Loucy (cell line): ENCODE results near the gene ANKRD27.

Experiments
- H2AFZ ChIP-seq: fragments of 200-600 bp; sonication (generic); 2 replicates; pipeline ENCODE4 v1.6.0; 2016; ENCODE audit warnings: antibody characterized with exemption, mild to moderate bottlenecking, low read length, moderate library complexity
- H3F3A ChIP-seq: fragments of 200-600 bp; 2 replicates; pipeline ENCODE4 v1.6.0; 2016; ENCODE audit warnings: antibody characterized with exemption, low read depth, mild to moderate bottlenecking
- H3K27me3 ChIP-seq: fragments of 200-600 bp; sonication (generic); 2 replicates; pipeline ENCODE4 v1.6.1; 2014; ENCODE audit warnings: low read length, mild to moderate bottlenecking; ENCODE audit not compliant: insufficient read depth, poor library complexity, severe bottlenecking
- H3K36me3 ChIP-seq: fragments of 200-600 bp; sonication (generic); 2 replicates; pipeline ENCODE4 v1.6.1; 2016; ENCODE audit warnings: low read length; ENCODE audit not compliant: insufficient read depth
- H3K4me1 ChIP-seq: fragments of 200-600 bp; sonication (generic); 2 replicates; pipeline ENCODE4 v1.5.1; 2014; ENCODE audit warnings: low read length, mild to moderate bottlenecking; ENCODE audit not compliant: insufficient read depth, poor library complexity, severe bottlenecking
- H3K4me2 ChIP-seq: fragments of 200-600 bp; sonication (generic); 2 replicates; pipeline ENCODE4 v1.6.0; 2014; ENCODE audit warnings: antibody characterized with exemption, low read length, low read depth, mild to moderate bottlenecking; ENCODE audit not compliant: poor library complexity, severe bottlenecking
- H3K4me3 ChIP-seq: fragments of 200-600 bp; sonication (generic); 2 replicates; pipeline ENCODE4 v1.5.1; 2014; ENCODE audit warnings: low read length, mild to moderate bottlenecking, mixed read lengths; ENCODE audit not compliant: poor library complexity, severe bottlenecking
- H3K79me2 ChIP-seq: fragments of 200-600 bp; sonication (generic); 2 replicates; pipeline ENCODE4 v1.6.1; 2014; ENCODE audit warnings: low read length; ENCODE audit not compliant: insufficient read depth
- H3K9ac ChIP-seq: fragments of 200-600 bp; sonication (generic); 2 replicates; pipeline ENCODE4 v1.6.0; 2014; ENCODE audit warnings: mild to moderate bottlenecking, low read depth, low read length, moderate library complexity; ENCODE audit not compliant: poor library complexity, severe bottlenecking
- H3K9me2 ChIP-seq: fragments of 200-600 bp; sonication (generic); replicated peaks from 2 replicates; pipeline ENCODE4 v1.6.1; 2016; ENCODE audit warnings: low read depth, low read length, mixed read lengths
- H3K9me3 ChIP-seq: fragments of 200-600 bp; sonication (generic); 2 replicates; pipeline ENCODE4 v1.6.1; 2014; ENCODE audit warnings: mild to moderate bottlenecking, antibody characterized with exemption, low read length, low read depth; ENCODE audit not compliant: insufficient read depth
- H4K20me1 ChIP-seq: fragments of 200-600 bp; sonication (generic); 2 replicates; pipeline ENCODE4 v1.6.0; 2014; ENCODE audit warnings: antibody characterized with exemption, low read length, mild to moderate bottlenecking; ENCODE audit not compliant: insufficient read depth, poor library complexity, severe bottlenecking
- EZH2phosphoT487 ChIP-seq: fragments of 200-600 bp; IDR thresholded peaks from 2 replicates; pipeline ENCODE4 v1.6.1; 2018; ENCODE audit warnings: antibody characterized with exemption, mild to moderate bottlenecking, moderate library complexity, borderline replicate concordance
- TF ChIP-seq, protein P1 (sequence below): fragments of 200-600 bp; sonication (generic); conservative IDR thresholded peaks from 2 replicates; pipeline ENCODE4 v1.5.1; 2014; ENCODE audit warnings: mild to moderate bottlenecking, antibody characterized with exemption, low read length

Gene ANKRD27

DNA sequence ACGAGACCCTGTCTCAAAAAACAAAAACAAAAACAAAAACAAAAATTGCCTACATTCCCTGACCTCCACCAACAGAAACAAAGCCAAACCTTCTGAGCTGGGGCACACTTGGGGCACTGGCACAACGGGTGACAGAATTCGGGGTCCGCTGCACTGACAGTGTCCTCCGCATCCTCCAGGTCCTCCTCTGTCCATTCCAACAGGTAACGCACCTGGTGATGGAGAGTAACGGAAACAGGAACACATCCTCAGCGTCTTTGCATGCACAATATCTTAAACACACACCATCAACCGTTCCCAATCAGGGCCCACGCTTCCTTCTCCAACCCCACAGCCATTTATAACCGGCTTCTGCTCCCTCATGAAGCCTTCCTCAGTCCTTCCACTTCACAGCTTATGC, 59.4 kb downstream of the ANKRD27 start:
- H3K36me3 ChIP-seq = peaks cover 82% of the 10 kb centered on the region; the same call in 1 of the 2 replicates
- H2AFZ ChIP-seq = no peak overlapping the region
- TF ChIP-seq, protein P1, sequence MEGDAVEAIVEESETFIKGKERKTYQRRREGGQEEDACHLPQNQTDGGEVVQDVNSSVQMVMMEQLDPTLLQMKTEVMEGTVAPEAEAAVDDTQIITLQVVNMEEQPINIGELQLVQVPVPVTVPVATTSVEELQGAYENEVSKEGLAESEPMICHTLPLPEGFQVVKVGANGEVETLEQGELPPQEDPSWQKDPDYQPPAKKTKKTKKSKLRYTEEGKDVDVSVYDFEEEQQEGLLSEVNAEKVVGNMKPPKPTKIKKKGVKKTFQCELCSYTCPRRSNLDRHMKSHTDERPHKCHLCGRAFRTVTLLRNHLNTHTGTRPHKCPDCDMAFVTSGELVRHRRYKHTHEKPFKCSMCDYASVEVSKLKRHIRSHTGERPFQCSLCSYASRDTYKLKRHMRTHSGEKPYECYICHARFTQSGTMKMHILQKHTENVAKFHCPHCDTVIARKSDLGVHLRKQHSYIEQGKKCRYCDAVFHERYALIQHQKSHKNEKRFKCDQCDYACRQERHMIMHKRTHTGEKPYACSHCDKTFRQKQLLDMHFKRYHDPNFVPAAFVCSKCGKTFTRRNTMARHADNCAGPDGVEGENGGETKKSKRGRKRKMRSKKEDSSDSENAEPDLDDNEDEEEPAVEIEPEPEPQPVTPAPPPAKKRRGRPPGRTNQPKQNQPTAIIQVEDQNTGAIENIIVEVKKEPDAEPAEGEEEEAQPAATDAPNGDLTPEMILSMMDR = no peak
- no peak for TF ChIP-seq EZH2phosphoT487

DNA sequence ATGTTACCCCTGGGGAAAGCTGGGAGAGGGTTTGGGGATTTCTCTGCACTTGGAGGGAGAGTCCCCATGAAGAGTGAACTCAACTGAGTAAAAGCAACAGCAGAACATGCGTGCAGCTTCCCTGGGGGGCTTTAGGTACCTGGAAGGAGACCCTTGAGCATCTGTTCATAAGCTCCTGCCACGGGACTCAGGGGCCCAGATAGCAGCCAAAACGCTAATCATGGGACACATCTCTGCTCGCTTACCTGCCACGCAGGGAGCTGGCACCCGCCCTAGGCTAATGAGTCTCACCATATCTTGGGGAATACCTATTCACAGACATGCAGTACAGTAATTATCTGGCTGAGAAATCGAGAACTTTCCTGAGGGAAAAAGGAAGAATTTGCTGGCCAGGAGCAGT, 60.1 kb downstream of the ANKRD27 start:
- Histone ChIP-seq H3K4me3 (no peak overlapping the region), H3K4me2 (no peak overlapping the region), H3K4me1 (no peaks in the 10 kb centered on the region), H3K9me3 (no peaks in the 10 kb centered on the region), H3K36me3 (peaks cover 79% of the 10 kb centered on the region; the same call in 1 of the 2 replicates), H3K9ac (no peak overlapping the region), H4K20me1 (peaks cover 3% of the 10 kb centered on the region), H3F3A (no peaks in the 10 kb centered on the region), H3K27me3 (no peaks in the 10 kb centered on the region), H3K9me2 (no peaks in the 10 kb centered on the region), H3K79me2 (no peaks in the 10 kb centered on the region), H2AFZ (no peak overlapping the region)
- no peak for TF ChIP-seq EZH2phosphoT487
- TF ChIP-seq, protein P1 = no peak

More for the DNA sequence above, 59.4 kb downstream of the ANKRD27 start:
- H3K4me3 ChIP-seq = no peak overlapping the region
- H3K27me3 ChIP-seq = no peaks in the 10 kb centered on the region
- no peaks in the 10 kb centered on the region for H3F3A ChIP-seq
- H3K4me2 ChIP-seq = no peak overlapping the region
- H3K9ac ChIP-seq = no peak overlapping the region
- no peaks in the 10 kb centered on the region for H3K9me2 ChIP-seq
- H3K79me2 ChIP-seq = no peaks in the 10 kb centered on the region
- H3K9me3 ChIP-seq = no peaks in the 10 kb centered on the region
- H4K20me1 ChIP-seq = peaks cover 3% of the 10 kb centered on the region
- no peaks in the 10 kb centered on the region for H3K4me1 ChIP-seq

DNA sequence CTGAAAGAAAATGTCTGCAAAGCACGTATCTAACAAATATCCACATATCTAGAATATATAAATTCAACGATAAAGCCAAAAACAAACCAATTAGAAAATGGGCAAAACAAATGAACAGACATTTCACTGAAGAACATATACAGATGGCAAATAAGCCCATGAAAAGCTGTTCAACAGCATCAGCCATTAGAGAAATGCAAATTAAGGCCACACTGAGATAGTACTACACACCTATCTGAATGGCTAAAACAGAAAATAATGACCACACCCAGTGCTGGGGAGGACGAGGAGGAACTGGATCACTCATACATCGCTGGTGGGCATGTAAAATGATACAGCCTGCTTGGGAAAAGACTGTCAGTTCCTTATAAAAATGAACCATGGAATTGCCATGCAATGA, 62.0 kb downstream of the ANKRD27 start:
- TF ChIP-seq, protein P1 = no peak
- TF ChIP-seq EZH2phosphoT487 = no peak
- peaks cover 7% of the 10 kb centered on the region for H4K20me1 ChIP-seq
- H3K4me3 ChIP-seq = no peak overlapping the region
- H3K9ac ChIP-seq = no peak overlapping the region
- H3K36me3 ChIP-seq = peaks cover 71% of the 10 kb centered on the region; the same call in 1 of the 2 replicates
- H3F3A ChIP-seq = no peaks in the 10 kb centered on the region
- H3K79me2 ChIP-seq = no peaks in the 10 kb centered on the region
- H3K4me2 ChIP-seq = no peak overlapping the region
- no peak overlapping the region for H2AFZ ChIP-seq
- no peaks in the 10 kb centered on the region for H3K9me2 ChIP-seq
- H3K4me1 ChIP-seq = no peaks in the 10 kb centered on the region
- H3K9me3 ChIP-seq = no peaks in the 10 kb centered on the region
- H3K27me3 ChIP-seq = no peaks in the 10 kb centered on the region
